Skeletal muscle satellite cell (primary cell): ENCODE measurements around the gene CYP51A1. TPM values are rescaled to one million over a fixed set of nuclear protein-coding genes. Genes with fewer than 3 reads are reported as not detected.
A peak's percentile ranks its signal among the peaks of the same experiment; 100 is the strongest.
"Not testable (repeated sequence)": the region's sequence is repeated elsewhere in the genome, so short reads cannot be mapped to it uniquely, and the experiment has no call there.

Experiments used
- H3K27me3 ChIP-seq: 2 replicates; pipeline ENCODE4 v1.7.0; 2013; ENCODE audit warnings: low read length; ENCODE audit not compliant: control insufficient read depth, insufficient read depth
- H3K36me3 ChIP-seq: 2 replicates; pipeline ENCODE4 v1.7.0; 2013; ENCODE audit warnings: mild to moderate bottlenecking, control low read depth, low read length; ENCODE audit not compliant: insufficient read depth
- H3K4me1 ChIP-seq: 2 replicates; pipeline ENCODE4 v1.7.0; 2013; ENCODE audit warnings: low read length; ENCODE audit not compliant: control insufficient read depth, insufficient read depth
- H3K4me2 ChIP-seq: 2 replicates; pipeline ENCODE4 v1.7.0; 2013; ENCODE audit warnings: mild to moderate bottlenecking, low read length
- H3K4me3 ChIP-seq: 2 replicates; pipeline ENCODE4 v1.7.0; 2013; ENCODE audit warnings: low read length
- H3K9ac ChIP-seq: 2 replicates; pipeline ENCODE4 v1.7.0; 2013; ENCODE audit warnings: mild to moderate bottlenecking, low read depth, low read length, moderate library complexity
- H3K9me3 ChIP-seq: replicated peaks from 2 replicates; pipeline ENCODE4 v1.7.0; 2013; ENCODE audit warnings: mild to moderate bottlenecking, control low read depth, low read length
- total RNA-seq: library from RNA; depleted of rRNA; stranded (reverse); fragments of >200 nt; gene quantifications from 2 replicates; pipeline ENCODE4 v1.2.3, GENCODE V29; 2012; rRNA removed

CYP51A1 gene
- 84.7 and 171 TPM in 2 replicates for total RNA-seq

GRCh38 chr7:92134271-92135051 is at the start of gene CYP51A1:
TSS of gene CYP51A1 (minus strand) at chr7:92134477. CDS start at chr7:92134364, 113 bp downstream.
- Histone ChIP-seq H3K4me2 (peak within 1 kb of the TSS; percentile 80), H3K4me1 (peaks cover 9% of the 10 kb centered on the region), H3K36me3 (peaks cover 16% of the 10 kb centered on the region), H3K9me3 (no peaks in the 10 kb centered on the region), H3K4me3 (peak within 1 kb of the TSS; percentile 82), H3K9ac (peak within 1 kb of the TSS; percentile 92), H3K27me3 (no peaks in the 10 kb centered on the region)

GRCh38 chr7:92178928-92179924 is 44.9 kb upstream of the CYP51A1 start, which contains the start of gene LRRD1:
TSS of gene LRRD1 (minus strand) at chr7:92179142. CDS start at chr7:92165202, 13,940 bp downstream.
- H3K4me3 ChIP-seq, result peak within 1 kb of the TSS; percentile 69
- H3K4me1 ChIP-seq, result peaks cover 16% of the 10 kb centered on the region
- H3K4me2 ChIP-seq, result peak within 1 kb of the TSS; percentile 89
- H3K27me3 ChIP-seq, result no peaks in the 10 kb centered on the region
- H3K9ac ChIP-seq, result peak within 1 kb of the TSS; percentile 84
- no peaks in the 10 kb centered on the region for H3K36me3 ChIP-seq
- H3K9me3 ChIP-seq, result no peaks in the 10 kb centered on the region

GRCh38 chr7:92177362-92177761 is 43.1 kb upstream of the CYP51A1 start:
- no peaks in the 10 kb centered on the region for H3K9me3 ChIP-seq
- no peaks in the 10 kb centered on the region for H3K36me3 ChIP-seq
- no peaks in the 10 kb centered on the region for H3K27me3 ChIP-seq
- peak overlapping the region; percentile 42 for H3K4me2 ChIP-seq
- no peak overlapping the region for H3K4me3 ChIP-seq
- peaks cover 16% of the 10 kb centered on the region for H3K4me1 ChIP-seq
- H3K9ac ChIP-seq, result no peak overlapping the region

DNA sequence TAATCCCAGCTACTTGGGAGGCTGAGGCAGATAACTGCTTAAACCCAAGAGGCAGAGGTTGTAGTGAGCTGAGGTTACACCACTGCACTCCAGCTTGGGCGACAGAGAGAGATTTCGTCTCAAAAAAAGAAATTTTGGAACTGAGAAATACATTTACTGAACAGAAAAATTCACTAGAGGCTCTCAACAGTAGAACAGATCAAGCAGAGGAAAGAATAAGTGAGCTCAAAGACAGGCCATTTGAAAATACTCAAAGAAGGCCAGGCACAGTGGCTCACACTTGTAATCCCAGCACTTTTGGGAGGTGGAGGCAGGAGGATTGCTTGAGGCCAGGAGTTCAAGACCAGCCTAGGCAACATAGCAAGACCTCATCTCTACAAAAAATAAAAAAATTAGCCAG is 35.3 kb upstream of the CYP51A1 start:
- not testable (repeated sequence) for H3K4me2 ChIP-seq, H3K4me3 ChIP-seq, H3K36me3 ChIP-seq, H3K4me1 ChIP-seq, H3K9ac ChIP-seq, H3K9me3 ChIP-seq, H3K27me3 ChIP-seq

- H3K27me3 ChIP-seq, result no peaks in the 10 kb centered on the region
- H3K4me3 ChIP-seq, result no peak overlapping the region
- peaks cover 18% of the 10 kb centered on the region for H3K4me1 ChIP-seq
- H3K9me3 ChIP-seq, result no peaks in the 10 kb centered on the region
- no peaks in the 10 kb centered on the region for H3K36me3 ChIP-seq
- no peak overlapping the region for H3K9ac ChIP-seq
- no peak overlapping the region for H3K4me2 ChIP-seq
These were observed 27.0 kb upstream of the CYP51A1 start for GRCh38 chr7:92161271-92161670.

DNA sequence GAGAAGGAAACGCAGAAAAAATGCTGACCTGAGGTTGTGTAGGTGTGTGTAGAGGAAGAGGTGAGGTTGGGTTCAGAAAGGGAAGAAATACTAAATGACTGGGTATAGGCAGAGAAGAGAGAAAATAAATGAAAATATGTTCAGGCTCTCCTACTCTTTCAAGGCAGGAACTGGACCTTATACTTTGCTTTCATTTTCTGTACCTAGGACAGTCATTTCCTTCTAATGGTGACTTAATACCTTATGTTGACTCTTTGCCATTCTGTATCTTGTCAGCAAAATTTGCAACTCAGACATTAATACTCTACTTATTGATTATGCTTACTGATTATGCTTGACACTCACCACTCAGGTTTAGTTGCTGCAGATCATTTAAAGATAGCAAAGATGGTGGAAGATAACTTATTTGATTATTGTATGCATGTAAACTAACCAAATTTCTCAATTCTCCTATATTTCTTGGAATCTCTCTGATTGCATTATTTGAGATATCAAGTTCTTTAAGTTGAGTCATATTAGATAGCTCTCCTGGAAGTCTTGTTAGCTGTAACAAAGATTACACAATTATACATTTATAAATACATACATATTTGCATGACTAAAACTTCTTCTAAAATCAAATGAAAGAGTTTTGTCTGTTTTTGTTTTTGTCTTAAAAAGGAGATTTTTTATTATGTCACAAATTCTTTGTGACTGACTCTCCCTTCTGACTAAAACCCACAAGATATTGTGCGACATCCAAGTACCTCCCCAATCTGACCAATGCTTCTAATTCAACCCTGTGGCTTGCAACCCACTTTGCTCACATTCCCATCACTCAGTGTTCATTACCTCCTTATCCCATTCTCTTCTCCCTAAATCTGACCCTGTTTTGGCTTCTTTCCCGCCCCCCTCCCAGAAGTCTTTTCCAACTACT is 24.6 kb upstream of the CYP51A1 start:
- H3K4me2 ChIP-seq, result peak overlapping the region; percentile 54
- peaks cover 25% of the 10 kb centered on the region for H3K4me1 ChIP-seq
- H3K36me3 ChIP-seq, result no peaks in the 10 kb centered on the region
- no peak overlapping the region for H3K9ac ChIP-seq
- no peaks in the 10 kb centered on the region for H3K9me3 ChIP-seq
- peak overlapping the region; percentile 4 for H3K4me3 ChIP-seq
- no peaks in the 10 kb centered on the region for H3K27me3 ChIP-seq

DNA sequence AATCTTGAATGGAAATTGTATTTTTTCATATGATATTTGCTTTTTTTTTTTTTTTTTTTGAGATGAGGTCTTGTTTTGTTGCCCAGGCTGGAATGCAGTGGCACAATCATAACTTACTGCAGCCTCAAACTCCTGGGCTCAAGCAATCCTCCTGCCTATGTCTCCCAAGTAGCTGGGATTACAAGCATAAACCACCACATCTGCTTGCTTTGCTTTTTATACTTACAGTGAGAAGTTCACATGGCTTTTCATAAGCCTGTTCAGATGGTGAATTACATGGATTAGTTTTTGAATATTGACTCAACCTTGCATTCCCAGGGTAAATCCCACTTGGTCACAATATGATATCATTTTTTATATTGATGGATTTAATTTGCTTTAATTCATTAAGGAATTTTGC is 22.7 kb upstream of the CYP51A1 start:
- Histone ChIP-seq H3K27me3 (no peaks in the 10 kb centered on the region), H3K9me3 (no peaks in the 10 kb centered on the region), H3K9ac (no peak overlapping the region), H3K4me2 (no peak overlapping the region), H3K36me3 (no peaks in the 10 kb centered on the region), H3K4me1 (peaks cover 25% of the 10 kb centered on the region), H3K4me3 (no peak overlapping the region)

- Histone ChIP-seq H3K9me3 (no peaks in the 10 kb centered on the region), H3K4me3 (no peak overlapping the region), H3K4me2 (no peak overlapping the region), H3K4me1 (peaks cover 25% of the 10 kb centered on the region), H3K36me3 (no peaks in the 10 kb centered on the region), H3K9ac (no peak overlapping the region), H3K27me3 (no peaks in the 10 kb centered on the region)
These were observed 20.9 kb upstream of the CYP51A1 start for GRCh38 chr7:92155108-92155739.

GRCh38 chr7:92150450-92151017 is 16.3 kb upstream of the CYP51A1 start:
- H3K27me3 ChIP-seq, result no peaks in the 10 kb centered on the region

DNA sequence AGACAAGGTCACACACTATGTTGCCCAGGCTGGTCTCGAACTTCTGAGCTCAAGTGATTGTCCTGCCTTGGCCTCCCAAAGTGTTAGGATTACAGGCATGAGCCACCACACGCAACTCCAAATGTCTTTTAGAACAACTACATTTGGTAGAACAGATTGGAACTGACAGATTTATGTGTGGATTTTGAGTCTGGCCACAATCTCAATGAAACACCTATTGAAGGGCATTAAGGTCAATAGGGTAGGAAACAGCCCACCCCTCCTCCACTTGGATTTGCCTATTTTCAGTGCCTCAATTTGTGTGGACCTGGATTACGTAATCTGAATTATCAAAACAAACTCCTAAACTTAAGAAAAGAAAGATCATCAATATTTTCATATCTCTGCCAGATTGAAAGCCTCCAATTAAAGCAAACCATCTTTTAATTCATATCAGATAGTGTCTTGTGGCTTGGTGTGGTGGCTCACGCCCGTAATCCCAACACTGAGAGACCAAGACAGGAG is 15.5 kb upstream of the CYP51A1 start:
- H3K4me2 ChIP-seq, result no peak overlapping the region
- H3K9me3 ChIP-seq, result no peaks in the 10 kb centered on the region
- no peaks in the 10 kb centered on the region for H3K36me3 ChIP-seq
- H3K27me3 ChIP-seq, result no peaks in the 10 kb centered on the region
- H3K4me1 ChIP-seq, result no peaks in the 10 kb centered on the region
- H3K4me3 ChIP-seq, result no peak overlapping the region
- no peak overlapping the region for H3K9ac ChIP-seq

More at GRCh38 chr7:92150450-92151017, 16.3 kb upstream of the CYP51A1 start:
- no peaks in the 10 kb centered on the region for H3K36me3 ChIP-seq
- H3K9ac ChIP-seq, result no peak overlapping the region
- peaks cover under 1% of the 10 kb centered on the region for H3K4me1 ChIP-seq
- no peaks in the 10 kb centered on the region for H3K9me3 ChIP-seq
- no peak overlapping the region for H3K4me3 ChIP-seq
- H3K4me2 ChIP-seq, result no peak overlapping the region
